HepG2 (cell line): ENCODE data around the gene NT5DC1. TPM values are rescaled to one million over a fixed set of nuclear protein-coding genes. Genes with fewer than 3 reads are reported as not detected.

Source experiments
- ATAC-seq: fragments of 200-7000 bp; cut with Tn5 transposase; 3 replicates; pipeline ENCODE4 v1.9.1; 2020; ENCODE audit warnings: mild to moderate bottlenecking, moderate library complexity
- BruUV-seq: library from RNA; stranded (reverse); fragments of 400-500 nt; replicated peaks from 2 replicates; lab custom pipeline; 2021; lab: Mats Ljungman, UMichigan
- CTCF ChIA-PET: fragments of 300-600 bp; formaldehyde crosslinking; extraction: SDS; loops from one replicate; lab custom pipeline; 2021; ENCODE audit warnings: low total read pairs, inconsistent platforms, low intra/inter-chr PET ratio; lab: Yijun Ruan, JAX
- POLR2A ChIA-PET: fragments of 350-600 bp; sonication (Branson Sonifier 250); formaldehyde crosslinking; loops from one replicate; lab custom pipeline; 2020; ENCODE audit warnings: antibody characterized with exemption, inconsistent platforms; lab: Yijun Ruan, JAX
- DNase-seq: peaks from one replicate; pipeline ENCODE4 v3.0.0-alpha.2; 2015; ENCODE audit warnings: low spot score
- FAIRE-seq: peaks from 3 replicates; lab custom pipeline; 2011; peaks lifted over from hg19 to GRCh38; lab: Jason Lieb, UNC
- H2AFZ ChIP-seq: one replicate; pipeline ENCODE4 v1.6.1; 2011; ENCODE audit warnings: low read length, inconsistent platforms
- H3K27ac ChIP-seq: fragments of 300-600 bp; 3 replicates; pipeline ENCODE4 v1.8.0; 2011; ENCODE audit warnings: mixed run types, mild to moderate bottlenecking, mixed read lengths, low read length, inconsistent platforms; ENCODE audit not compliant: insufficient read depth; ENCODE audit errors: extremely low read length
- H3K27me3 ChIP-seq, 2 experiments: fragments of 200-600 bp in 1 of 2; 2 replicates in 1 of 2; 3 replicates in 1 of 2; pipeline versions ENCODE4 v1.6.0 to v1.8.0; 2011; ENCODE audit warnings: low read length in 2 of 2, mild to moderate bottlenecking in 2 of 2, moderate library complexity in 2 of 2, inconsistent platforms in 1 of 2; ENCODE audit not compliant: insufficient read depth in 2 of 2, control insufficient read depth in 1 of 2
- H3K36me3 ChIP-seq, 2 experiments: fragments of 200-600 bp in 1 of 2; replicated peaks in 1 of 2; 2 replicates in 1 of 2; 3 replicates in 1 of 2; pipeline versions ENCODE4 v1.5.1 to v1.8.0; 2011; ENCODE audit warnings: low read length in 2 of 2, inconsistent platforms in 1 of 2; ENCODE audit not compliant: insufficient read depth in 2 of 2, control insufficient read depth in 1 of 2
- H3K4me1 ChIP-seq: 2 replicates; pipeline ENCODE4 v1.5.1; 2012; ENCODE audit warnings: low read length, inconsistent platforms; ENCODE audit not compliant: insufficient read depth
- H3K4me2 ChIP-seq: 2 replicates; pipeline ENCODE4 v1.6.0; 2011; ENCODE audit warnings: low read depth, low read length, inconsistent platforms
- H3K4me3 ChIP-seq, 3 experiments: fragments of 200-600 bp in 1 of 3; sonication (generic), shearing (Covaris generic) in 1 of 3; replicated peaks in 1 of 3; 2 replicates each; pipeline ENCODE4 v1.5.1; 2011 to 2016; ENCODE audit warnings: low read length in 3 of 3, inconsistent platforms in 2 of 3, low read depth in 2 of 3, mild to moderate bottlenecking in 2 of 3, control low read depth in 1 of 3, mixed read lengths in 1 of 3; ENCODE audit not compliant: insufficient read depth in 1 of 3
- H3K79me2 ChIP-seq: one replicate; pipeline ENCODE4 v1.6.1; 2011; ENCODE audit warnings: low read length, inconsistent platforms; ENCODE audit not compliant: insufficient read depth
- H3K9ac ChIP-seq: 2 replicates; pipeline ENCODE4 v1.6.0; 2011; ENCODE audit warnings: mild to moderate bottlenecking, low read depth, low read length, inconsistent platforms; ENCODE audit not compliant: insufficient read depth
- H3K9me3 ChIP-seq: 2 replicates; pipeline ENCODE4 v1.5.1; 2012; ENCODE audit warnings: mild to moderate bottlenecking, low read length
- H4K20me1 ChIP-seq: 2 replicates; pipeline ENCODE4 v1.6.0; 2011; ENCODE audit warnings: inconsistent platforms, mild to moderate bottlenecking, low read length, moderate library complexity; ENCODE audit not compliant: insufficient read depth
- ESRRA ChIP-seq: sonication (generic); formaldehyde crosslinking; IDR thresholded peaks from 2 replicates; pipeline ENCODE4 v1.5.1; 2020; ENCODE audit warnings: mild to moderate bottlenecking, low read depth, missing genetic modification reagents
- GABPA ChIP-seq, 2 experiments: IDR thresholded peaks; 2 replicates each; pipeline ENCODE4 v1.6.1; 2011 to 2016; ENCODE audit warnings: low read depth in 2 of 2, low read length in 1 of 2, missing biosample characterization in 1 of 2, missing genetic modification characterization in 1 of 2
- KAT8 ChIP-seq: IDR thresholded peaks from 2 replicates; pipeline ENCODE4 v1.6.1; 2016; ENCODE audit warnings: missing genetic modification reagents, missing compliant biosample characterization
- KDM2A ChIP-seq: sonication (generic); formaldehyde crosslinking; IDR thresholded peaks from 2 replicates; pipeline ENCODE4 v1.4.0; 2020; ENCODE audit warnings: low read depth, missing genetic modification reagents, borderline replicate concordance
- MED8 ChIP-seq: sonication (generic); formaldehyde crosslinking; IDR thresholded peaks from 2 replicates; pipeline ENCODE4 v1.8.1; 2023; ENCODE audit warnings: mild to moderate bottlenecking, missing genetic modification reagents; ENCODE audit not compliant: insufficient replicate concordance
- NFE2L1 ChIP-seq: sonication (generic); formaldehyde crosslinking; IDR thresholded peaks from 2 replicates; pipeline ENCODE4 v1.4.0; 2020; ENCODE audit warnings: missing genetic modification reagents, mild to moderate bottlenecking, borderline replicate concordance
- SYNCRIP ChIP-seq: fragments of 200-400 bp; formaldehyde crosslinking; IDR thresholded peaks from 2 replicates; pipeline ENCODE4 v1.6.1; 2018; ENCODE audit warnings: mild to moderate bottlenecking, low read depth, low read length; ENCODE audit not compliant: insufficient read depth
- TEAD3 ChIP-seq: optimal IDR thresholded peaks from 2 replicates; pipeline ENCODE3; 2016; ENCODE audit warnings: borderline replicate concordance
- ZBTB7A ChIP-seq: sonication (generic); formaldehyde crosslinking; IDR thresholded peaks from 2 replicates; pipeline ENCODE4 v1.8.0; 2022; ENCODE audit warnings: mild to moderate bottlenecking, missing genetic modification reagents
- ZC3H4 ChIP-seq: sonication (generic); formaldehyde crosslinking; IDR thresholded peaks from 2 replicates; pipeline ENCODE4 v1.4.0; 2020; ENCODE audit warnings: missing genetic modification reagents, borderline replicate concordance
- ZFP91 ChIP-seq: sonication (generic); formaldehyde crosslinking; IDR thresholded peaks from 2 replicates; pipeline ENCODE4 v1.9.0; 2022; ENCODE audit warnings: missing genetic modification reagents, mild to moderate bottlenecking, borderline replicate concordance
- ZNF207 ChIP-seq: fragments of 450-650 bp; IDR thresholded peaks from 2 replicates; pipeline ENCODE4 v1.6.1; 2016; ENCODE audit warnings: antibody characterized with exemption, borderline replicate concordance
- ZNF354B ChIP-seq: sonication (generic); formaldehyde crosslinking; IDR thresholded peaks from 2 replicates; pipeline ENCODE4 v1.8.0; 2022; ENCODE audit warnings: mild to moderate bottlenecking, missing genetic modification reagents
- ZNF619 ChIP-seq: sonication (generic); formaldehyde crosslinking; IDR thresholded peaks from 2 replicates; pipeline ENCODE4 v1.4.0; 2020; ENCODE audit warnings: mild to moderate bottlenecking, missing genetic modification reagents
- WGBS: methylation state at CpG from one replicate; pipeline ENCODE4 v1.1.6; 2017; ENCODE audit warnings: low lambda C conversion rate; 5-methylcytosine and 5-hydroxymethylcytosine counted together
- in situ Hi-C: cut with HindIII; loops from 2 replicates; pipeline ENCODE4 v1.10.0; 2017; ENCODE audit warnings: low pct_unique_long_range_greater_than_20kb; ENCODE audit not compliant: extremely low pct_ligation_motif_present
- intact Hi-C: fragments of 100-400 bp; cut with micrococcal nuclease; formaldehyde crosslinking; loops from one replicate; pipeline ENCODE4 v1.10.0; 2022; ENCODE audit not compliant: unreplicated experiment
- polyA plus RNA-seq, 8 experiments: library from polyadenylated mRNA; depleted of rRNA in 3 of 8; stranded (reverse) in 7 of 8; unstranded in 1 of 8; fragments of >200 nt; fragmentation: Illumina TruSeq in 4 of 8; extraction: Trizol in 4 of 8; gene quantifications; 2 replicates each; pipeline versions ENCODE4 v1.2.1 to v1.2.3, GENCODE V29; 2011 to 2016; ENCODE audit warnings: low read depth in 4 of 8, missing spikeins in 1 of 8, mixed read lengths in 1 of 8; ENCODE audit not compliant: insufficient read depth in 1 of 8
- total RNA-seq, 5 experiments: library from RNA; depleted of rRNA; stranded (reverse); fragments of >200 nt; fragmentation: Illumina TruSeq; extraction: Trizol; gene quantifications; 2 replicates each; pipeline ENCODE4 v1.2.3, GENCODE V29; 2016; ENCODE audit warnings: low read depth in 1 of 5
- TF ChIP-seq, protein P1 (sequence below): sonication (generic); formaldehyde crosslinking; IDR thresholded peaks from 2 replicates; pipeline ENCODE4 v1.8.1; 2023; ENCODE audit warnings: mild to moderate bottlenecking, missing genetic modification reagents, borderline replicate concordance
- TF ChIP-seq, protein P2 (sequence below): sonication (generic); formaldehyde crosslinking; IDR thresholded peaks from 2 replicates; pipeline ENCODE4 v1.5.1; 2020; ENCODE audit warnings: missing genetic modification reagents, mild to moderate bottlenecking, borderline replicate concordance

The NT5DC1 gene
- total and polyA plus RNA-seq, 2 of the 13 experiments (the other 11 are each of a cell fraction or from before 2014, with no cell fraction given), result 27.0 to 56.1 TPM

- no peak for FAIRE-seq
- H3K27ac ChIP-seq, result no peak overlapping the region
- no peak for TF ChIP-seq ZFP91 (CRISPR knock-in tag)
- no peak for TF ChIP-seq KDM2A (CRISPR knock-in tag)
- TF ChIP-seq ZNF207, result no peak
- no peak for TF ChIP-seq ZNF354B (CRISPR knock-in tag)
- TF ChIP-seq, all 625 proteins: peak for 0
- H3K79me2 ChIP-seq, result no peaks in the 10 kb centered on the region
- in situ Hi-C loops (no loop called here), intact Hi-C loops (no loop called here)
- H3K9me3 ChIP-seq, result peaks cover 20% of the 10 kb centered on the region
- H3K9ac ChIP-seq, result no peak overlapping the region
- BruUV-seq, result no TSS peak
- 94% methylated on average over 2 of the region's 2 CpGs for WGBS
- no peak overlapping the region for H3K4me2 ChIP-seq
- ChIA-PET POLR2A (no interaction called here), CTCF (no interaction called here)
- H3K4me1 ChIP-seq, result no peaks in the 10 kb centered on the region
- DNase-seq (no peak), ATAC-seq (no peak)
- no peak overlapping the region for H3K4me3 ChIP-seq
- no peaks in the 10 kb centered on the region for H3K27me3 ChIP-seq
- no peak overlapping the region for H2AFZ ChIP-seq
- no peaks in the 10 kb centered on the region for H4K20me1 ChIP-seq
- H3K36me3 ChIP-seq, result peaks cover 0 to 2% of the 10 kb centered on the region in 2 experiments; a peak in 1 of 5 replicates
Measured at GRCh38 chr6:116175344-116175743, 74.7 kb downstream of the NT5DC1 start.

- Histone ChIP-seq H3K4me3 (no peak overlapping the region), H3K9ac (no peak overlapping the region), H3K4me2 (no peak overlapping the region), H2AFZ (no peak overlapping the region), H3K27me3 (no peaks in the 10 kb centered on the region), H3K79me2 (no peaks in the 10 kb centered on the region), H3K9me3 (peaks cover 20% of the 10 kb centered on the region), H3K4me1 (no peaks in the 10 kb centered on the region), H3K27ac (no peak overlapping the region), H3K36me3 (peaks cover 0 to 2% of the 10 kb centered on the region in 2 experiments; a peak in 1 of 5 replicates), H4K20me1 (no peaks in the 10 kb centered on the region)
- WGBS, result 92% methylated on average over 2 of the region's 2 CpGs
- no peak for FAIRE-seq
- intact Hi-C loops (no loop called here), in situ Hi-C loops (no loop called here)
- no TSS peak for BruUV-seq
- ATAC-seq, result no peak
- DNase-seq, result no peak
- POLR2A ChIA-PET, result no interaction called here
- CTCF ChIA-PET, result no interaction called here
- no peak for TF ChIP-seq SYNCRIP
- no peak for TF ChIP-seq ZNF619
- TF ChIP-seq, protein P1, sequence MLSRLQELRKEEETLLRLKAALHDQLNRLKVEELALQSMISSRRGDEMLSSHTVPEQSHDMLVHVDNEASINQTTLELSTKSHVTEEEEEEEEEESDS (CRISPR knock-in tag), result no peak
- TF ChIP-seq GABPA (IDR thresholded peaks at IDR 0.05; ENCODE audit: low read depth, low read length), result no peak
- no peak for TF ChIP-seq GABPA (CRISPR knock-in tag; IDR thresholded peaks at IDR 0.05; ENCODE audit: low read depth)
- no peak for TF ChIP-seq NFE2L1 (CRISPR knock-in tag)
- TF ChIP-seq ZBTB7A (CRISPR knock-in tag), result no peak
- TF ChIP-seq ESRRA (CRISPR knock-in tag), result no peak
- no peak for TF ChIP-seq ZC3H4 (CRISPR knock-in tag)
- no peak for TF ChIP-seq MED8 (CRISPR knock-in tag)
- TF ChIP-seq, protein P2, sequence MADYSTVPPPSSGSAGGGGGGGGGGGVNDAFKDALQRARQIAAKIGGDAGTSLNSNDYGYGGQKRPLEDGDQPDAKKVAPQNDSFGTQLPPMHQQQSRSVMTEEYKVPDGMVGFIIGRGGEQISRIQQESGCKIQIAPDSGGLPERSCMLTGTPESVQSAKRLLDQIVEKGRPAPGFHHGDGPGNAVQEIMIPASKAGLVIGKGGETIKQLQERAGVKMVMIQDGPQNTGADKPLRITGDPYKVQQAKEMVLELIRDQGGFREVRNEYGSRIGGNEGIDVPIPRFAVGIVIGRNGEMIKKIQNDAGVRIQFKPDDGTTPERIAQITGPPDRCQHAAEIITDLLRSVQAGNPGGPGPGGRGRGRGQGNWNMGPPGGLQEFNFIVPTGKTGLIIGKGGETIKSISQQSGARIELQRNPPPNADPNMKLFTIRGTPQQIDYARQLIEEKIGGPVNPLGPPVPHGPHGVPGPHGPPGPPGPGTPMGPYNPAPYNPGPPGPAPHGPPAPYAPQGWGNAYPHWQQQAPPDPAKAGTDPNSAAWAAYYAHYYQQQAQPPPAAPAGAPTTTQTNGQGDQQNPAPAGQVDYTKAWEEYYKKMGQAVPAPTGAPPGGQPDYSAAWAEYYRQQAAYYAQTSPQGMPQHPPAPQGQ (CRISPR knock-in tag), result no peak
- no peak for TF ChIP-seq KAT8 (CRISPR knock-in tag)
- no peak for TF ChIP-seq TEAD3 (CRISPR knock-in tag)
Measured at GRCh38 chr6:116176596-116176995, 75.9 kb downstream of the NT5DC1 start.
